HepG2 (cell line): ENCODE measurements around the gene TTC28. TPM values are rescaled to one million over a fixed set of nuclear protein-coding genes. Genes with fewer than 3 reads are reported as not detected.

Source experiments
- ATAC-seq: fragments of 200-7000 bp; cut with Tn5 transposase; 3 replicates; pipeline ENCODE4 v1.9.1; 2020; ENCODE audit warnings: mild to moderate bottlenecking, moderate library complexity
- BruUV-seq: library from RNA; stranded (reverse); fragments of 400-500 nt; replicated peaks from 2 replicates; lab custom pipeline; 2021; lab: Mats Ljungman, UMichigan
- CTCF ChIA-PET: fragments of 300-600 bp; formaldehyde crosslinking; extraction: SDS; loops from one replicate; lab custom pipeline; 2021; ENCODE audit warnings: low total read pairs, inconsistent platforms, low intra/inter-chr PET ratio; lab: Yijun Ruan, JAX
- POLR2A ChIA-PET: fragments of 350-600 bp; sonication (Branson Sonifier 250); formaldehyde crosslinking; loops from one replicate; lab custom pipeline; 2020; ENCODE audit warnings: antibody characterized with exemption, inconsistent platforms; lab: Yijun Ruan, JAX
- DNase-seq: peaks from one replicate; pipeline ENCODE4 v3.0.0-alpha.2; 2015; ENCODE audit warnings: low spot score
- FAIRE-seq: peaks from 3 replicates; lab custom pipeline; 2011; peaks lifted over from hg19 to GRCh38; lab: Jason Lieb, UNC
- H2AFZ ChIP-seq: one replicate; pipeline ENCODE4 v1.6.1; 2011; ENCODE audit warnings: low read length, inconsistent platforms
- H3K27ac ChIP-seq: fragments of 300-600 bp; 3 replicates; pipeline ENCODE4 v1.8.0; 2011; ENCODE audit warnings: mixed run types, mild to moderate bottlenecking, mixed read lengths, low read length, inconsistent platforms; ENCODE audit not compliant: insufficient read depth; ENCODE audit errors: extremely low read length
- H3K27me3 ChIP-seq, 2 experiments: fragments of 200-600 bp in 1 of 2; 2 replicates in 1 of 2; 3 replicates in 1 of 2; pipeline versions ENCODE4 v1.6.0 to v1.8.0; 2011; ENCODE audit warnings: low read length in 2 of 2, mild to moderate bottlenecking in 2 of 2, moderate library complexity in 2 of 2, inconsistent platforms in 1 of 2; ENCODE audit not compliant: insufficient read depth in 2 of 2, control insufficient read depth in 1 of 2
- H3K36me3 ChIP-seq, 2 experiments: fragments of 200-600 bp in 1 of 2; replicated peaks in 1 of 2; 2 replicates in 1 of 2; 3 replicates in 1 of 2; pipeline versions ENCODE4 v1.5.1 to v1.8.0; 2011; ENCODE audit warnings: low read length in 2 of 2, inconsistent platforms in 1 of 2; ENCODE audit not compliant: insufficient read depth in 2 of 2, control insufficient read depth in 1 of 2
- H3K4me1 ChIP-seq: 2 replicates; pipeline ENCODE4 v1.5.1; 2012; ENCODE audit warnings: low read length, inconsistent platforms; ENCODE audit not compliant: insufficient read depth
- H3K4me2 ChIP-seq: 2 replicates; pipeline ENCODE4 v1.6.0; 2011; ENCODE audit warnings: low read depth, low read length, inconsistent platforms
- H3K4me3 ChIP-seq, 3 experiments: fragments of 200-600 bp in 1 of 3; sonication (generic), shearing (Covaris generic) in 1 of 3; replicated peaks in 1 of 3; 2 replicates each; pipeline ENCODE4 v1.5.1; 2011 to 2016; ENCODE audit warnings: low read length in 3 of 3, inconsistent platforms in 2 of 3, low read depth in 2 of 3, mild to moderate bottlenecking in 2 of 3, control low read depth in 1 of 3, mixed read lengths in 1 of 3; ENCODE audit not compliant: insufficient read depth in 1 of 3
- H3K79me2 ChIP-seq: one replicate; pipeline ENCODE4 v1.6.1; 2011; ENCODE audit warnings: low read length, inconsistent platforms; ENCODE audit not compliant: insufficient read depth
- H3K9ac ChIP-seq: 2 replicates; pipeline ENCODE4 v1.6.0; 2011; ENCODE audit warnings: mild to moderate bottlenecking, low read depth, low read length, inconsistent platforms; ENCODE audit not compliant: insufficient read depth
- H3K9me3 ChIP-seq: 2 replicates; pipeline ENCODE4 v1.5.1; 2012; ENCODE audit warnings: mild to moderate bottlenecking, low read length
- H4K20me1 ChIP-seq: 2 replicates; pipeline ENCODE4 v1.6.0; 2011; ENCODE audit warnings: inconsistent platforms, mild to moderate bottlenecking, low read length, moderate library complexity; ENCODE audit not compliant: insufficient read depth
- CEBPB ChIP-seq: IDR thresholded peaks from 2 replicates; pipeline ENCODE4 v1.6.1; 2011; ENCODE audit warnings: low read depth, low read length, improper control_type of control experiment, borderline replicate concordance
- E2F2 ChIP-seq: sonication (generic); formaldehyde crosslinking; IDR thresholded peaks from 2 replicates; pipeline ENCODE4 v1.4.0; 2020; ENCODE audit warnings: missing genetic modification reagents, borderline replicate concordance
- MXD1 ChIP-seq: sonication (generic); formaldehyde crosslinking; IDR thresholded peaks from 2 replicates; pipeline ENCODE4 v1.4.0; 2020; ENCODE audit warnings: mild to moderate bottlenecking, missing genetic modification reagents
- NR2F6 ChIP-seq, 2 experiments: IDR thresholded peaks; 2 replicates each; pipeline ENCODE4 v1.6.1; 2016; ENCODE audit warnings: antibody characterized with exemption in 1 of 2, mild to moderate bottlenecking in 1 of 2
- PLSCR1 ChIP-seq: sonication (generic); formaldehyde crosslinking; IDR thresholded peaks from 2 replicates; pipeline ENCODE4 v1.5.0; 2020; ENCODE audit warnings: missing genetic modification reagents, mild to moderate bottlenecking, borderline replicate concordance
- ZNF672 ChIP-seq: sonication (generic); formaldehyde crosslinking; IDR thresholded peaks from 2 replicates; pipeline ENCODE4 v1.8.1; 2022; ENCODE audit warnings: missing genetic modification reagents
- WGBS: methylation state at CpG from one replicate; pipeline ENCODE4 v1.1.6; 2017; ENCODE audit warnings: low lambda C conversion rate; 5-methylcytosine and 5-hydroxymethylcytosine counted together
- in situ Hi-C: cut with HindIII; loops from 2 replicates; pipeline ENCODE4 v1.10.0; 2017; ENCODE audit warnings: low pct_unique_long_range_greater_than_20kb; ENCODE audit not compliant: extremely low pct_ligation_motif_present
- intact Hi-C: fragments of 100-400 bp; cut with micrococcal nuclease; formaldehyde crosslinking; loops from one replicate; pipeline ENCODE4 v1.10.0; 2022; ENCODE audit not compliant: unreplicated experiment
- polyA plus RNA-seq, 8 experiments: library from polyadenylated mRNA; depleted of rRNA in 3 of 8; stranded (reverse) in 7 of 8; unstranded in 1 of 8; fragments of >200 nt; fragmentation: Illumina TruSeq in 4 of 8; extraction: Trizol in 4 of 8; gene quantifications; 2 replicates each; pipeline versions ENCODE4 v1.2.1 to v1.2.3, GENCODE V29; 2011 to 2016; ENCODE audit warnings: low read depth in 4 of 8, missing spikeins in 1 of 8, mixed read lengths in 1 of 8; ENCODE audit not compliant: insufficient read depth in 1 of 8
- total RNA-seq, 5 experiments: library from RNA; depleted of rRNA; stranded (reverse); fragments of >200 nt; fragmentation: Illumina TruSeq; extraction: Trizol; gene quantifications; 2 replicates each; pipeline ENCODE4 v1.2.3, GENCODE V29; 2016; ENCODE audit warnings: low read depth in 1 of 5

TTC28 gene
- total and polyA plus RNA-seq, 2 of the 13 experiments (the other 11 are each of a cell fraction or from before 2014, with no cell fraction given): 4.2 to 13.1 TPM

- TF ChIP-seq MXD1 (CRISPR knock-in tag) (no peak), NR2F6 (IDR thresholded peaks at IDR 0.05) (no peak), NR2F6 (CRISPR knock-in tag; IDR thresholded peaks at IDR 0.05) (no peak), E2F2 (CRISPR knock-in tag) (no peak), PLSCR1 (CRISPR knock-in tag) (no peak)
These were observed 568.0 kb downstream of the TTC28 start (continued) for GRCh38 chr22:28111501-28112189.

- peak; percentile 12; the same call in 1 of the 2 replicates for TF ChIP-seq CEBPB
- TF ChIP-seq ZNF672 (CRISPR knock-in tag): no peak
- Histone ChIP-seq H3K9me3 (no peaks in the 10 kb centered on the region), H3K79me2 (no peaks in the 10 kb centered on the region), H3K4me1 (no peaks in the 10 kb centered on the region), H3K4me3 (no peak overlapping the region), H3K27ac (no peak overlapping the region), H3K4me2 (no peak overlapping the region), H3K36me3 (peaks cover 9 to 32% of the 10 kb centered on the region in 2 experiments), H3K27me3 (no peaks in the 10 kb centered on the region), H4K20me1 (no peaks in the 10 kb centered on the region), H2AFZ (no peak overlapping the region), H3K9ac (no peak overlapping the region)
- 89% methylated on average over 4 of the region's 4 CpGs for WGBS
- ChIA-PET POLR2A (no interaction called here), CTCF (no interaction called here)
- in situ Hi-C loops (no loop called here), intact Hi-C loops (no loop called here)
- DNase-seq (no peak), ATAC-seq (no peak), FAIRE-seq (no peak)
- BruUV-seq: no TSS peak
These were observed 570.8 kb downstream of the TTC28 start for GRCh38 chr22:28108851-28109250.
